ENCODE data around the gene ZMYND8.

- TF ChIP-seq, protein P1, sequence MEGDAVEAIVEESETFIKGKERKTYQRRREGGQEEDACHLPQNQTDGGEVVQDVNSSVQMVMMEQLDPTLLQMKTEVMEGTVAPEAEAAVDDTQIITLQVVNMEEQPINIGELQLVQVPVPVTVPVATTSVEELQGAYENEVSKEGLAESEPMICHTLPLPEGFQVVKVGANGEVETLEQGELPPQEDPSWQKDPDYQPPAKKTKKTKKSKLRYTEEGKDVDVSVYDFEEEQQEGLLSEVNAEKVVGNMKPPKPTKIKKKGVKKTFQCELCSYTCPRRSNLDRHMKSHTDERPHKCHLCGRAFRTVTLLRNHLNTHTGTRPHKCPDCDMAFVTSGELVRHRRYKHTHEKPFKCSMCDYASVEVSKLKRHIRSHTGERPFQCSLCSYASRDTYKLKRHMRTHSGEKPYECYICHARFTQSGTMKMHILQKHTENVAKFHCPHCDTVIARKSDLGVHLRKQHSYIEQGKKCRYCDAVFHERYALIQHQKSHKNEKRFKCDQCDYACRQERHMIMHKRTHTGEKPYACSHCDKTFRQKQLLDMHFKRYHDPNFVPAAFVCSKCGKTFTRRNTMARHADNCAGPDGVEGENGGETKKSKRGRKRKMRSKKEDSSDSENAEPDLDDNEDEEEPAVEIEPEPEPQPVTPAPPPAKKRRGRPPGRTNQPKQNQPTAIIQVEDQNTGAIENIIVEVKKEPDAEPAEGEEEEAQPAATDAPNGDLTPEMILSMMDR (IDR thresholded peaks at IDR 0.05) = no peak
- TF ChIP-seq POLR2A (IDR thresholded peaks at IDR 0.05) = no peak
Measured at GRCh38 chr20:47243532-47244305, 112.8 kb downstream of the ZMYND8 start.

Data from heart left ventricle (tissue), 13 donors.